Stomach (tissue), 9 donors: ENCODE measurements around the gene ACOT7. TPM values are rescaled to one million over a fixed set of nuclear protein-coding genes. Genes with fewer than 3 reads are reported as not detected.
"Not testable (repeated sequence)": the region's sequence is repeated elsewhere in the genome, so short reads cannot be mapped to it uniquely, and the experiment has no call there.

Source experiments
- DNase-seq, 2 donors: peaks; one replicate each; pipeline versions ENCODE4 v3.0.0 to v3.0.0-alpha.2; 2013 to 2019
- H3K27ac ChIP-seq, 5 donors: fragments of 200-600 bp in 4 of 5; sonication (generic) in 4 of 5; one replicate each; pipeline ENCODE4 v1.5.1; 2013 to 2019; ENCODE audit warnings: mild to moderate bottlenecking in 1 of 5, moderate library complexity in 1 of 5
- H3K27me3 ChIP-seq, 3 donors: fragments of 200-600 bp; sonication (generic); one replicate each; pipeline ENCODE4 v1.5.1; 2017 to 2019; ENCODE audit warnings: mixed run types in 1 of 3
- H3K36me3 ChIP-seq, 4 donors: fragments of 200-600 bp; sonication (generic); 1 replicate in 3 of 4; 2 replicates in 1 of 4; pipeline ENCODE4 v1.5.1; 2016 to 2019
- H3K4me1 ChIP-seq, 4 donors: fragments of 200-600 bp; sonication (generic); one replicate each; pipeline ENCODE4 v1.5.1; 2016 to 2019
- H3K4me3 ChIP-seq, 4 donors: fragments of 200-600 bp; sonication (generic) in 3 of 4; one replicate each; pipeline ENCODE4 v1.5.1; 2016 to 2019; ENCODE audit warnings: mild to moderate bottlenecking in 1 of 4
- H3K9me3 ChIP-seq, 4 donors: fragments of 200-600 bp; sonication (generic); one replicate each; pipeline ENCODE4 v1.5.1; 2016 to 2019
- CTCF ChIP-seq, 7 experiments: fragments of 450-650 bp in 4 of 7; fragments of 200-600 bp in 3 of 7; sonication (generic) in 3 of 7; IDR thresholded peaks; one replicate each; pipeline ENCODE4 v1.5.1; 2016 to 2019; ENCODE audit warnings: antibody characterized with exemption in 7 of 7, control low read depth in 2 of 7, mild to moderate bottlenecking in 1 of 7
- EP300 ChIP-seq: sonication (generic); formaldehyde crosslinking; IDR thresholded peaks from one replicate; pipeline ENCODE4 v1.6.1; 2017; ENCODE audit warnings: antibody characterized with exemption
- POLR2A ChIP-seq, 4 donors: fragments of 450-650 bp; IDR thresholded peaks; one replicate each; pipeline ENCODE4 v1.6.1; 2016; ENCODE audit warnings: antibody characterized with exemption in 4 of 4, control low read depth in 2 of 4, mild to moderate bottlenecking in 1 of 4, moderate library complexity in 1 of 4
- POLR2AphosphoS5 ChIP-seq, 3 donors: sonication (generic); formaldehyde crosslinking; IDR thresholded peaks; one replicate each; pipeline ENCODE4 v1.6.1; 2016; ENCODE audit warnings: antibody characterized with exemption in 3 of 3
- WGBS, 5 donors: extraction: QIAGEN DNeasy Blood & Tissue Kit in 3 of 5; methylation state at CpG; one replicate each; pipeline versions ENCODE4 v1.1.5 to v1.1.7; 2013 to 2018; 5-methylcytosine and 5-hydroxymethylcytosine counted together
- intact Hi-C: fragments of 100-400 bp; cut with DNase I; formaldehyde crosslinking; loops from one replicate; pipeline ENCODE4 v1.15.1; 2023; ENCODE audit warnings: low total_unique reads
- polyA plus RNA-seq, 3 donors: library from polyadenylated mRNA; stranded (reverse); fragments of 200-250 nt; gene quantifications; one replicate each; pipeline ENCODE4 v1.2.3, GENCODE V29; 2013
- total RNA-seq, 5 donors: library from RNA; depleted of rRNA; stranded (reverse); fragments of >200 nt; gene quantifications; one replicate each; pipeline versions ENCODE4 v1.1.0 to v1.2.3, GENCODE V29; 2014 to 2016
- donor health status: healthy with polysubstance abuse.
- donor health status: Bipolar disorder and iron deficiency.
- donor health status: healthy.

The ACOT7 gene
- total and polyA plus RNA-seq, 8 donors: 9.4 to 69.8 (median 19.4) TPM; not detected in 1

GRCh38 chr1:6384135-6384534, 9.4 kb downstream of the ACOT7 start:
- no peaks in the 10 kb centered on the region for H3K27me3 ChIP-seq
- H3K27ac ChIP-seq: no peak overlapping the region
- whole genome bisulfite sequencing, 5 donors: 90 to 100% (median 96%) methylated on average over 1 of the region's 1 CpG
- no peaks in the 10 kb centered on the region for H3K36me3 ChIP-seq
- no peak for DNase-seq
- peaks cover 9 to 25% (median 16%) of the 10 kb centered on the region in 4 donors for H3K4me1 ChIP-seq
- intact Hi-C loops: no loop called here
- no peak overlapping the region for H3K4me3 ChIP-seq
- TF ChIP-seq POLR2AphosphoS5 (IDR thresholded peaks at IDR 0.05) (no peak), CTCF (IDR thresholded peaks at IDR 0.05) (no peak), EP300 (no peak), POLR2A (IDR thresholded peaks at IDR 0.05) (no peak)
- no peaks in the 10 kb centered on the region for H3K9me3 ChIP-seq

GRCh38 chr1:6380037-6380436, 13.5 kb downstream of the ACOT7 start:
- H3K27me3 ChIP-seq: no peaks in the 10 kb centered on the region
- no peak for TF ChIP-seq CTCF (IDR thresholded peaks at IDR 0.05)
- TF ChIP-seq POLR2A (IDR thresholded peaks at IDR 0.05): no peak
- no peak for TF ChIP-seq EP300
- no peak for TF ChIP-seq POLR2AphosphoS5 (IDR thresholded peaks at IDR 0.05)
- H3K36me3 ChIP-seq: no peaks in the 10 kb centered on the region
- 91 to 99% (median 97%) methylated on average over 7 of the region's 7 CpGs for WGBS, 5 donors
- no peaks in the 10 kb centered on the region for H3K9me3 ChIP-seq
- intact Hi-C loops: no loop called here
- DNase-seq: no peak
- no peak overlapping the region for H3K4me3 ChIP-seq
- H3K27ac ChIP-seq: no peak overlapping the region
- H3K4me1 ChIP-seq: peaks cover 0 to 7% (median 3%) of the 10 kb centered on the region in 4 donors

- H3K27me3 ChIP-seq: no peaks in the 10 kb centered on the region
- H3K27ac ChIP-seq: no peak overlapping the region
- H3K9me3 ChIP-seq: no peaks in the 10 kb centered on the region
- H3K4me3 ChIP-seq: no peak overlapping the region
- peaks cover 0 to 10% (median 4%) of the 10 kb centered on the region in 4 donors for H3K4me1 ChIP-seq
- intact Hi-C loops: no loop called here
- 70 to 81% (median 75%) methylated on average over 7 to 12 of the region's 12 CpGs for WGBS, 5 donors
- TF ChIP-seq CTCF (IDR thresholded peaks at IDR 0.05): no peak
- TF ChIP-seq POLR2A (IDR thresholded peaks at IDR 0.05): no peak
- TF ChIP-seq POLR2AphosphoS5 (IDR thresholded peaks at IDR 0.05): no peak
- no peak for TF ChIP-seq EP300
- no peaks in the 10 kb centered on the region for H3K36me3 ChIP-seq
- no peak for DNase-seq
Measured at GRCh38 chr1:6378096-6378746, 15.3 kb downstream of the ACOT7 start.

- 54 to 86% (median 59%) methylated on average over 8 of the region's 8 CpGs for WGBS, 5 donors
- intact Hi-C loops: no loop called here
- Histone ChIP-seq H3K9me3 (no peaks in the 10 kb centered on the region), H3K36me3 (no peaks in the 10 kb centered on the region), H3K4me3 (no peak overlapping the region), H3K27ac (no peak overlapping the region), H3K4me1 (peaks cover 0 to 16% (median 7%) of the 10 kb centered on the region in 4 donors), H3K27me3 (no peaks in the 10 kb centered on the region)
- no peak for TF ChIP-seq CTCF (IDR thresholded peaks at IDR 0.05)
- no peak for TF ChIP-seq EP300
- no peak for TF ChIP-seq POLR2A (IDR thresholded peaks at IDR 0.05)
- TF ChIP-seq POLR2AphosphoS5 (IDR thresholded peaks at IDR 0.05): no peak
- DNase-seq: peak; percentile 61 to 81
Measured at GRCh38 chr1:6373961-6374720, 19.4 kb downstream of the ACOT7 start.

GRCh38 chr1:6372236-6372635, 21.3 kb downstream of the ACOT7 start:
- 43 to 71% (median 60%) methylated on average over 7 of the region's 7 CpGs for WGBS, 5 donors

More at GRCh38 chr1:6372236-6372635, 21.3 kb downstream of the ACOT7 start:
- H3K27ac ChIP-seq, H3K27me3 ChIP-seq, H3K4me3 ChIP-seq, H3K36me3 ChIP-seq, H3K9me3 ChIP-seq, intact Hi-C loops, DNase-seq: not testable (repeated sequence)
- peaks cover 4 to 32% (median 9%) of the 10 kb centered on the region in 4 donors for H3K4me1 ChIP-seq
